HG02981 (cell line): Measurements from ENCODE around the gene FOXF1.

Experiments
- ATAC-seq: cut with Tn5 transposase; IDR thresholded peaks from one replicate; pipeline ENCODE4 v1.9.1; 2021; ENCODE audit warnings: mild to moderate bottlenecking, moderate library complexity; ENCODE audit not compliant: unreplicated experiment

The FOXF1 gene

DNA sequence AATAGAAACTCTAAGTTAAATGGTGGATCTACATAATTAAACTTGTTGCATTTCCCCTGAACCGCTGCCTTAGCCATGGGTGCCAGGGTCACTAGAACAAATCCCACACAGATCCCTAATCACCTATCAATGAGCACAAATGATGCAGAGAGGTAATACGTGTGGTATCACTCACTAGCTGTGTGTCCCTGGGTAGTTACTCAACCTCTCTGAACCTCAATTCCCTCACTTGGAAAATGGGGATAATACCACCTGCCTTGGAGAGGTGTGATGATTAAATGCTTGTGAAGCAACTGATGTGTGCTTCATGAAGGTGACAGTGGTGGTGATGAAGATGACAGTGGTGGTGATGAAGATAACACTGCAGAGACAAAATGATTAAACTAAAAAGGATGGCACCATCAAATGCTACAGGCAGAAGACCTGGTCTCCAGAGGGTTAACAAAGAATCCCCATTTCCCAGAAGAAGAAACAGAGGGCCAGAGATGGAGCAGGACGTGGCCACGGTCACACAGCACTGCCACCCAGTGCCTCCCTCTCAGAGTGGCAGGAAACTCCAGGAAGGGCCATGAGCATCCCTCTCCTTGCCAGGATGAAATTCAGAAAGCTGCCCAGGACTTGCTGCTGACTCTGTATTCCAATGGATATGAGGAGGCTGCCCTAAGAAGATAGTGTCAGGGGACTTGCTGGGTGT is 17.9 kb upstream of the FOXF1 start:
- ATAC-seq = no peak

DNA sequence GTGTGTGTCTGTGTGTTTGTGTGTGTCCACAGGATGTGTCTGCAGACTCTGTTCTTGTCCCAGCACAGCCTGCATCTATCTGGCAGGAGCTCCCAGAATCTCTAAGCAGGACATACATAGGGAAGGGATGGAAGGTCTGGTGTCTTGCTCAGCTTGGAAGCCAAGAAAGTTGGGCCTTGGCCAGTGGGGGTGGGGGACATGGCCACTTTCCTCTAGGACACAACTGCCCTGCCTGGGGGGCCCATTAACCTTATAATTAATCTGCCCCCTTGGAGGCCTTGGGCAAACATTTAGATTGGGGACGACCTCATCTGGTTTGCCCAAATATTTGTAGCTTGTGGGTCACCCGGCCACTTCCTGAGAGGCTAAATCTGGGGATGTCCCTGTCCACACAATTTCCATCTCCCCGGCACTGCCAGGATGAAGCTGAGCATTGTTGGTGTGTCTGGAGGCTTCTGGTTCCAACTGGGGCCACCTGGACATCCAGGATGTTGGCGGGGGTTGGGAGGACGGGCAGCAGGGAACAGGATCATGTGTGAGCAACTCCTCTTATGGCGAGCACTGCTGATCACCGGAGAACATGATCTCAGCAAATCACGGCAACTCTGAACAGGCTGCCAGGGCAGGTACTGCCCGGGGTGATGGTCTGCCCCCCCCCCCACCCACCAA is 17.2 kb upstream of the FOXF1 start:
- no peak for ATAC-seq

GRCh38 chr16:86494039-86494564 is 16.2 kb upstream of the FOXF1 start:
- ATAC-seq = no peak

DNA sequence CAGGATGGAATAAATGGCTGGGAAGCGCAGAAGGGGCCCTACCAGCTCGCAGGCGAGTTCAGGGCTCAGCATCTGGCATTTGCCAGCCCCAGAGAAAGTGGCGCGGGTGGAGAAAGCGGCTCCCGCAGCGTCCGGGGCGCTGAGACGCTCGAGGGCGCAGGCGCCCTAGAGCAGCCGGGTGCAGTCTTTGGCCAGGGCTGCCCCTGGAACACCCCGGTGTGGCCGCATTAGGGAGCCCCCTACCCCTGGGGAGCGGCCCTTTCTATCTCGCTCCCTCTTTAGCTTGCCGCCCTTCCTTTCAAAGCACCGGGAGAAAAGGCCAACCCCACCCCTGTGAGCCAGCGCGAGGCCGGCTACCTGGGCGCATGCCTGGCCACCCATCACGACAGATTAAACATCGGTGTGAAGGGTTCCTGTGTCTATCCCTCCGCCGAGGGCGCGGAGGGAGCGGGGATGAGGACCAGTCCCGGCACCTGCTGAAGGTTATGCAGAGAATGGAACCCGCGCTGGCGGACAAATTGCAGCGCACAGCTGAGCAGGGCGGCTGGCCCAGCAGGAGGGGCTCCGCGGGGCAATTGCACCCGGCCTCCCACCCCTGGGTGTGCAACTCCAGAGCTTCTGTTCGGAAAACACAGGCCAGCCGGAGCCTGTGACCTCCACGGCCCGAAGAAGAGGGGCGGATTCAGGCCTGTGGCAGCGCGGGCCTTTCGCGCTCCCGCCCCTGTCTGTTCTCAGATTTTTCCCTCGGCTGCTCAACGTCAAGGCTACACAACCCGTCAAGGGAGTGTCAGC is 15.6 kb upstream of the FOXF1 start:
- no peak for ATAC-seq

- ATAC-seq = no peak
These were observed 15.0 kb upstream of the FOXF1 start for GRCh38 chr16:86495357-86495701.

DNA sequence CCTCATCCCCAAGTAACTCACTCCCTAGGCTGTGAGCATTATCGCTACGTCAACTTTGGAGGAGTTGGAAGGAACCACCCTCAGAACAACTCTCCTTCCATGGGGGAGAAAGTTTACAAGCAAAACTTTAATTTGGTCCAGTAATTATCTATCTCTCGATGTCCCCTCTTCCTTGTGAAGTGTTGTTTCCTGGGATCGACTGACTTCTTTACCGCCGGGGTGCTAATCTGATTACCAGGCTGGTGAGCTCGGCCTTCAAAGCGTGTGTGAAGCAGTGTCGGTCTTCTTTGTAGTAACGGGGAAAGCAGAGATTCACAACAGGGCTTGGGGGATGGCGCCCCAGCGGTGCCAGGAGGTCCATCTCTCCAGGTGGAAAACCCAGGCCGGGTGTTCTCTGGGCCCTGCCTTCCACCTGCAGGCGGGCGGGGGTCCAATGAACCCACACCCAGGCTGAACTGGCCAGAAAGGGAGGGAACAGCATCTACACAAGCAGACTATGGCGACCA is 14.5 kb upstream of the FOXF1 start:
- ATAC-seq = no peak

DNA sequence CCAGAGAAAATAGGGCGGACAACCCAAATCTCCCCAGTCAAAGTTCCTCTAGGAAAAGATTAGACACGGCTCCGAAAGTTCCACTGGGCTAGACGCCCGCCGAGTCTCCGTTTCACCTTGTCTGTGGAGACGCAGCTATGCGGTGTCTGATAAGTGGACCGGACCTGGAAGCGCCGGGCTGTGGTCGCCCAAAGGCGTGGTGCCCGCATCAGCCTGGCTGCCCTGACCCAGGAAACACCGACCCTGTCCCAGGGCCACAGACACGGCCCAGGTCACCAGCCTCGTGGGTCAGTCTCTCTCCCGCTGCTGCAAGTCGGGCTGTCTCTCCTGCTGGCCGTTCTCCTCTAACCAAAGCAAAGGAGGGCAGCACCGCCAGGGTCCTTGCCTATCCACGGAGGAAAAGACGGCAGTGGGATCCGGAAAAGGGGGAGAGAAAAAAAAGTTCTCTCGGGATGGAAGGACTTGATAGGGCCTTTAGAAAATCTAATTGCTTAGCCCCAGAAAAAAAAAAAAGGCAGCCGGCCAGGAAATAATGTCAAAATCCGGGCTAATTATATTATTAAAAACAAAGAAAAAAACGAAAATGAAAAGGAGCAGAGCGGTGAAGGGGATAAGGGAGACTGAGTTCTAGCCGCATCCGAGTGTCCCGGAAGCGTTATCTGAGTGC is 13.9 kb upstream of the FOXF1 start:
- no peak for ATAC-seq

- no peak for ATAC-seq
These were observed 13.3 kb upstream of the FOXF1 start for GRCh38 chr16:86496929-86497461.

GRCh38 chr16:86497551-86498021 is 12.7 kb upstream of the FOXF1 start:
- no peak for ATAC-seq

DNA sequence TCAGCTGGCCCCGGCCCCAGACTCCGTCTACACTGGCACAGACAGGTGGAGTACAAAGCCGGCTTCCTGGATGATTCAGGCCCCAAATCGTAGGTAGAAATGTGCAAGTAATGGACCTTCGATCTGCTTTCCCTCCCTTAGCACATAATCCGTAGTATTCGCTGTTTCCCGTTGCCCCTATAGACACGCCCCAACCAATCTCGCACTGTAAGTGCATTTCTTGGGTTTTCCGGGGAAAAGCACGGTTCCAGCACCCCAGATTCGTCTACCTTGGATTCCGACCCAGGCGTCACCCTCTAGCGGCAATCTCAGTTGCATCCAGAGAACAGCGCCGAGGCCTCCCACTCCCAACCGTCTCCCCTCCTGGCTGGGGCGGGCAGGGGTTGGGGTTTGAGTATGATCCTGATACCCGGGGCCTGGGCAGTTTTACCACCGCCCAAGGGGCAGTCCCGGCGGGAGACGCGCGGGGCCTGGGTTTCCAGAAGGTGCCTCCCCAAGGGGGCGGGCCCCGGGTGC is 12.1 kb upstream of the FOXF1 start:
- ATAC-seq = no peak

- no peak for ATAC-seq
These were observed 11.5 kb upstream of the FOXF1 start for GRCh38 chr16:86498671-86499439.

GRCh38 chr16:86499440-86499786 is 10.9 kb upstream of the FOXF1 start:
- no peak for ATAC-seq

GRCh38 chr16:86499889-86500707 is 10.2 kb upstream of the FOXF1 start:
- ATAC-seq = no peak

DNA sequence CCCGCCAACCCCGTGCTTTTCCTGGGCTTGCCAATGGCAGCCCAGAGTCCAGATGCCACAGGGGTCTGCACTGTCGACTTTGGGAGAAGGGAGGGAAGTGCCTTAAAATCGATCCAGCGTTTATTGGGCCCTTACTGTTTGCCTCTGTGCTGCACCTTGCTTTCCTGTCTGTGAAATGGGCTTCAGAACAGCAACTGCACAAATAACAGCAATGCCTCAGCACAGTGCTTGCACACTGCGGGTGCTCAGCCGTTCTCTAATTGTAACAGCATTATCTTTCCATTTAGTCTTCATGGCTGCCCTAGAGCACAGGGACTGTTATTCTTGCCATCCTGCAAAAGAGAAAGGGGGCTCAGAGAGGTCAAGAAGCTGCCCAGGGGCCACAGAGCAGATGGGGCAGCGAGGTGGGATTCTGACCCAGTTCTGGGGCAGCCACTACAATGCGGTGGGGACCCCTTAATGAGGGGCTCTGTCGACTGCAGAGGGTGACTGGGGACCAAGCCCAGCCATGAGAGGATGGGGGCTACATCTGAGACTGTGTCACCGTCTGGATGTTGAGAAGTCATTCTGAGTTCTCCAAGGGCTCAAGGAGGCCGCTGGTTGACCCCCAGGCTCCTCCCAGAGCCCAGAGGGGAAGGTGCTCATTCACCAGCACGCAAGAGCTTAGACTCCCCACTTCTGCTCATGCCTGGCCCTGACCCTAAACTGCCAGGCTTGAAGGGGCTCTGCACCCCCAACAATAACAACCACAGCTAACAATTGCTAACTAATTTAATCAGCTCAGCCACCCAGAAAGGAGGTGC is 9.4 kb upstream of the FOXF1 start:
- no peak for ATAC-seq

DNA sequence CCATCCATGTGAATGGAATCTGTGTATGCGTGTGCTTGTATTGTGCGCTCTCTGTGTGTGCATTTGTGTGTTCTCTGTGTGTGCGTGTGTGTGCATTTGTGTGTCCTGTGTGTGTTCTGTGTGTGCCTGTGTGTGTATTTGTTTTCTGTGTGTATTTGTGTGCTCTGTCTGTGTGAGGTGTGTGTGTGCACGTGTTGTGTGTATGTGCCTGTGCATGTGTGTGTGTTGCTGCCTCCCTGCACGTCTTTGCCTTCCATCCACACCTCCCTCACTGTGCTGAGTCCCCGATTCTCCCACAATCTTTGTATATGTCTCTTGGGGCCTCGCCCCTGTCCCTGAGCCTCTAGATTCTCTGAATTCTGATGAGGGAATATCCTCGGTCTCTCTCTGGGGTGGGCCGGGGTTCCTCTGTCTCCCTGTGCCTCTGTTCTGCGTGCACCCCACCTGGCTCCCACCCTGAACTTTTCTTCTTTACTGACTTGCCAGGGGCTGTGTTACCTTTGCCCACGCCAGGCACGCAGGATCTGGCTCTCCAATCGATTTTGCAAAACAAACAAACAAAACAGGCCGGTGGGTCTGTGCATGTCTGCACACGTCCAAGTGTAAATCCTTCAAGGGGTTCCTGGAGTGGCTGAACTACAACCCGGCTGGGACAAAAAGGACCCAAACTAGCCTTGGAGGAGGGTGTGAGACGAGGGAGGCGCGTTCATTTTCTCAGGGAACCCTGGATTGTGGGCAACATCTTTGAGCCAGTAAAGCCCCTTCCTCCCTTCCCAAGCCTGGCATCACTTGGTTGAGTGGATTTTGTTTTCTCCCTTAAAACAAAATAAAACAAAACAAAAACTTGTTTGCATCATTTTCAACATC is 8.1 kb upstream of the FOXF1 start:
- ATAC-seq = no peak

GRCh38 chr16:86502856-86503748 is 7.2 kb upstream of the FOXF1 start:
- ATAC-seq = no peak
